NCI-H2227 treated with DMSO at 0.1 percent for 48 hours (cell line): ENCODE results near the gene TSEN15.

Experiments
- DNase-seq: peaks from one replicate; lab custom pipeline; 2025; lab: John Stamatoyannopoulos, UW

The TSEN15 gene

DNA sequence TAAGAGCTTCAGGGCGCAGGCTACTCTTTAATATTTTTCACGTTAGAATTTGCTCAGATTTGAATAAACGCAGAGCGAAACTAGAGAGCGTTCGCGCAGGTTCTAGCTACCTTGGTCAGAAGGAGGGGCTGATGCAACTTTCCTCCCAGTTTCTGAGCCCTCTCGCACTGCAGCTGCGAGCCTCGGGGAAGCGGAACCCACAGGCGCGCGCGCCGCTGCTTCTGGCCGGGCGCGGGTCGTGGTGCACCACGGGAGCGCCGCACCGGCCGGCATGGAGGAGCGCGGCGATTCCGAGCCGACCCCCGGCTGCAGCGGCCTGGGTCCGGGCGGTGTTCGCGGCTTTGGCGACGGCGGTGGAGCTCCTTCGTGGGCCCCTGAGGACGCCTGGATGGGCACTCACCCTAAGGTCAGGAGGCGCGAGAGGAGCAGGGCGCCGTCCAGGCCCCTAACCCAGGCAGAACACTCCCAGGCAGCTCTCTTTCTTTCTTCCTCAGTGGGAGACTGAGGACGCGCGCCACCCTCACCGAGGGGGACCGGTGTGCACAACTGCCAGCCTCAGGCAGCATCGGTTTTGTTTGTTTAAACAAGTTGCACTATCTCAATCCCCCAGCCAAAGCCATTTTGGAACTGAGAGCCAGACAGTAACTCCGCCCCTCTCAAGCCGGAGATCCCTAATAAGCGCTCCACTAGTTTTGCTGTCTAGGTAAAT lies at the start of gene TSEN15:
Gene TSEN15 (plus strand): TSS at position 246 of the 709 bp plus-strand sequence. CDS start 26 bp downstream, at position 272.
- peak; percentile 66 for DNase-seq

GRCh38 chr1:184002071-184002470 lies 49.5 kb upstream of the TSEN15 start:
- DNase-seq = no peak

GRCh38 chr1:184004935-184005334 lies 46.6 kb upstream of the TSEN15 start:
- DNase-seq = no peak

DNA sequence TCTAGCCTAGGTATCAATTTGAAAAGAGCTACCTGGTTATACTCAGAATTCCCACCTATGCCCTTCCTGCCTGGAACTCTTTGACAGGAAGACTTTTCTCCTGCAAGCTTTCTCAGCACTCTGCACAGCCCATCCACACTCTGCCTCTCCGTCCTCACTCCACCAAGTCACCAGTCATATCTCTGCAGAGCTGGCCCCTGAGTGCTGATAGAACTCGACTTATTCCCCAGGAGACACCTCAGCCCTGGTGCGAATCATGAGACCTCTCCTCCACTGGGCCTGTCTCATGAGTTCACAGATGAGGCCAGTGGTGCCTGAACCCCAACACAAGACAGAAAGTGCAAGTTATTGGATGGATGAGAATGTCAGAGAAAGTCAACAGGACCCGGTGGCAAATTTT lies 46.0 kb upstream of the TSEN15 start:
- DNase-seq = no peak

- peak; percentile 25 for DNase-seq
Observed at GRCh38 chr1:184010788-184011187, 40.7 kb upstream of the TSEN15 start.

GRCh38 chr1:184012187-184012586 lies 39.3 kb upstream of the TSEN15 start:
- no peak for DNase-seq

DNA sequence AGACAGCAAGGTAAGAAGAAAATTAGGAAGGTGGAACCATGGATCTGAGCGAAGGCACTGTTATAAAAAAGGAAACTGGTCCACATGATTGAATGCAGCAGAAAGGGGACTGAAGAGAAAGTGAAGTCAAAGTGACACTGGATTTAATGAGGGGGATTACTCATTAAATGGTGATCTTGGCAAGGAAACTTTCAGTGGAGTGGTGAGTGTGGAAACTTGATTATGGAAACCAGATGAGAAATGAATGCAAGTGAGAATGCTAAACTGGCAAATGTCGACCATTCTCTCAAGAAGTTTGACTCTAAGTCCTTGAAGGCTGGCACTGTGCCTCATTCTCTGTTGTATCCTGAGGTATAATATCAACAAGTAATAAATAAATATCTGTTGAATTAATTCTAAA lies 37.3 kb upstream of the TSEN15 start:
- no peak for DNase-seq

DNA sequence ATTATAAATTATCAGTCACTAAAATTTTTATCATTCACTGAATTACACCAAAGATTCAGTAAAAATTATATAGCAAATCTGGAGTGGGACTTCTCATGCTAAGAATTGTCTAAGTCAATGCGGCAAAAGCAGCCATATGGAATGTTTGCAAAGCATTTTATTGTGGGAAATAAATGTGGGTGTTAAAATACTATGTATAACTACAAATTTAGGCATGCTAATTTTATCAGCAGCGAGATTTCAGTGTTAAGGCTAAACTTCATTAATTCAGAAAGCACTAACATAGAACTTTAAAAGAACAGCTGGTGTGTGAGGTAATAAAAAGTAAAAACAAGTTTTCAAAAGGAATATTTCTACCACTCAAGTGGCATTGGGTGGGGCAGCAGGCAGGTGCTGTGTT lies 35.4 kb upstream of the TSEN15 start:
- no peak for DNase-seq

GRCh38 chr1:184017306-184017705 lies 34.2 kb upstream of the TSEN15 start:
- no peak for DNase-seq

- no peak for DNase-seq
Observed at GRCh38 chr1:184018622-184019021, 32.9 kb upstream of the TSEN15 start.

- DNase-seq = no peak
Observed at GRCh38 chr1:184019069-184019468, 32.5 kb upstream of the TSEN15 start.

DNA sequence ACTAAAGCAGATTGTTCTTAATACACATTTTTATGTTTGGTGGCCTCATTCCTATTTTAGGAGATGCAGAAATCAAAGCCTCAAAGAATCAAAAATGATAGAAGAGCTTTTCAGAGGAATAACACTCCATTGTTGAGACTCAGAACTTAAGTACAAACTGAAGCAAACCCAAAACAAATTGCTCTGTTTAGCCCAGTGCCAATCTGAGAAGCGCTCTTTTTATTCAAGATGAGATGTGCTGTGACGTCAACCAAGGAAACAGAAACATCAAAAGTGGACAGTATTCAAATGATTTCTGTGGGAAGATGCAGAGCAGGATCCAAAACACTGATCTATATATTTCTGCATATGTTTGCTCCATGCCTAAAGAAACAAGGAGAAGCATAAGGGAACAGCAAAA lies 32.0 kb upstream of the TSEN15 start:
- DNase-seq = no peak

GRCh38 chr1:184020328-184020727 lies 31.2 kb upstream of the TSEN15 start:
- DNase-seq = no peak

DNA sequence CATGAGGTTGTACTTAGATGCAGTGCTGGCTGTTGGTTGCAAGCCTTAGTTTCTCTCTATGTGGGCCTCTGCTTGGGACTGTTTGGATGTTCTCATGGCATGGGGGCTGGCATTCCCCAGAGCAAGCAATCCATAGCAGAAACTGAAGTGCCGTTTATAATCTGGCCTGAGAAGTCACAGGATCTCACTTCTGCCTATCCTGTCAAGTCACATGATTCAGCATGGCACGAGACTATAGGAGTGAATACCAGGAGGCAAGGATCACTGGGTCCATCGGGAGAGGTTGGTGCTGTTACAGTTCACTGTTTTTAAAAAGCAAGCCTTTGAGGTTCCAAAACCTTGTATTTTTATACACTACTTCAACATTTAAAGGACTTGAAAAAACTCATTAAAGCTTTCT lies 30.7 kb upstream of the TSEN15 start:
- no peak for DNase-seq

DNA sequence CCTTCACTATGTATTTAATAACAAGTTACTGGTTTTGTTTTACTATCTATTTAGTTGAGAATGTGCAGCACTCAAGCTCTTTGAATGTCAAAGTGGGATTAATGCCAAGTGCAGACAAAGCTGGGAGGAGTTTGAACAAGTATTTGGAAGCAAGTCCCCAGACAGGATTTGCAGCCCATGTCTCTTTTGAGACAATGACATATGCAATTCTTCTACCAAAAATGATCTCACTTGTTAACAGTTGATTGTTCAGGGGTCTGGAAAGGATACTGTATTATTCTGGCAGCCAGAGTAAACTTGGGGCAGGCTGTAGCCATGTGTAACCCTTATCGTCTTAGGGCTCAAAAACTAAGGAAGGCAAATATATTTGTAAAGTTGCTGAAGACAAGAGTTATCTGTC lies 29.8 kb upstream of the TSEN15 start:
- DNase-seq = no peak

GRCh38 chr1:184022668-184023067 lies 28.9 kb upstream of the TSEN15 start:
- DNase-seq = no peak

DNA sequence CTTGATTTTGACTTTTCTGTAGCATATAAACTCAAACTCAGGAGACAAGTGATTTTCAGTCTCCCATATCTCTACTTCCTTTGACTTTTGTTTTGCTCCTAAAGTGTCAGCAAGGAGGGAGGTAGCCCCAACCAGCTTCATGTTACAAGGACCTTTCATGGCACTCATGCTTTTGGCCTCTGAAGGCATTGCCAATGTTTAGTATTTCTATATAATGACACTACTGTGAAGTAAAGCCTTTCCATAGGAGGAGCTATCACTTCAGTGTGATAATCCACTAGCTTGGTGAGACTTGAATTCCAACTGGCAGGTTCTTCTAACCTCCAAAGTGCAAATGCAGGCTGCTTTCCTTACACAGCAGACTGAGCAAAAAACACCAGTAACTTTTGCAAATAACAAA lies 28.4 kb upstream of the TSEN15 start:
- no peak for DNase-seq

GRCh38 chr1:184025242-184025675 lies 26.3 kb upstream of the TSEN15 start:
- no peak for DNase-seq

DNA sequence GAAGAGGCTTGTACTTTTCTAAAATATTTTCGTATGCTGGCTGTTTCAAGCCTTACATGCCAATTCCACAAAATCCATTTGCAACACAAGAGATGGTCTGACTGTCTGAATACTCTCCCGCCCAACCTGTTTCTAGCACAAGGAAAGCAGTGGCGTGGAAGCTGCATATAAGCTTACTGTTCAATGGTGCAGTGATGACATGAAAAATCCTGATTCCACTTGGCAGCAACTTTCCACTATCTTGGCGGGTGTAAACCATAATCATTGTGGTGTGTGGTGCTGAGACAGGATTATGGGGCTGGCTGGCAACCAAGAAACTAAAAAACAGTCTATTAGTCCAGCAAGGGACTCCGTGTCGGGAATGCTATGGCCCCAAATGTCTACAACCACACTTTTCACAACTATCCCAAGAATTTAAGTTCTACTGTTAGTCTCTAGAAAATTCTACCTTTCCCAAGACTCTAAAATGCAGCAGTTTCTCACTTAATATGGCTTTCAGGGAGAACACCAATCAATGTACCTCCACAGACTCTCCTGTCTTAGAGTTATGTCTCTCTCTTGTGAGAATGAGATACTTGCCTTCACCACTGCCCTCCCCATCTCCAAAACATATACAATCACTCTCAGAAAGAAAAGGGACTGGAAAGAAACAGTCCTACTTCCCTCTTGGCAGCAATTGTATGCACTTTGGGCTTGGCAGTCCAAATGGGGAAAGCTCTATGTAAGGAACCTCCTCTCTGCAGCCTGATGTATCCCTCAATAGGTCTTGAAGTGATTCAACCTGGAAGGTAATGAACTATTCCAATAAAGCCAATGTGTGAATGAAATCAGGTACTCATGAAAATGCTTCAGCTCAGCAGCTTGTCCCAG lies 23.5 kb upstream of the TSEN15 start:
- no peak for DNase-seq

GRCh38 chr1:184028854-184029623 lies 22.5 kb upstream of the TSEN15 start:
- no peak for DNase-seq

GRCh38 chr1:184030433-184031091 lies 21.0 kb upstream of the TSEN15 start:
- DNase-seq = no peak

DNA sequence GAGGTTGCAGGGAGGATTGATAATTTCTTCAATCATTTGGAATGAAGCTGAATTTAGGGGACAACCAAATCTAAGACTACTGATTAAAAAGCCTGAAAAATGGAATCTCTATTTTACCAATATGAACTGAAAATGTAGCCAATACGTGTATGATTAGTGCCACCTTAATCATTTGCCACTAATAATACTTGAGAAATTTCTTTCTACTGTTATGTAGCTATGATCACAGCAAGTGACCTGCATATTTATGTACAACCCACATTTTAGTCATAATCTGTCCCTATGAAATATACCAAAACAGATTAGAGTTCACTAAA lies 20.5 kb upstream of the TSEN15 start:
- no peak for DNase-seq
